Measurements from ENCODE around the gene COA1.

DNA sequence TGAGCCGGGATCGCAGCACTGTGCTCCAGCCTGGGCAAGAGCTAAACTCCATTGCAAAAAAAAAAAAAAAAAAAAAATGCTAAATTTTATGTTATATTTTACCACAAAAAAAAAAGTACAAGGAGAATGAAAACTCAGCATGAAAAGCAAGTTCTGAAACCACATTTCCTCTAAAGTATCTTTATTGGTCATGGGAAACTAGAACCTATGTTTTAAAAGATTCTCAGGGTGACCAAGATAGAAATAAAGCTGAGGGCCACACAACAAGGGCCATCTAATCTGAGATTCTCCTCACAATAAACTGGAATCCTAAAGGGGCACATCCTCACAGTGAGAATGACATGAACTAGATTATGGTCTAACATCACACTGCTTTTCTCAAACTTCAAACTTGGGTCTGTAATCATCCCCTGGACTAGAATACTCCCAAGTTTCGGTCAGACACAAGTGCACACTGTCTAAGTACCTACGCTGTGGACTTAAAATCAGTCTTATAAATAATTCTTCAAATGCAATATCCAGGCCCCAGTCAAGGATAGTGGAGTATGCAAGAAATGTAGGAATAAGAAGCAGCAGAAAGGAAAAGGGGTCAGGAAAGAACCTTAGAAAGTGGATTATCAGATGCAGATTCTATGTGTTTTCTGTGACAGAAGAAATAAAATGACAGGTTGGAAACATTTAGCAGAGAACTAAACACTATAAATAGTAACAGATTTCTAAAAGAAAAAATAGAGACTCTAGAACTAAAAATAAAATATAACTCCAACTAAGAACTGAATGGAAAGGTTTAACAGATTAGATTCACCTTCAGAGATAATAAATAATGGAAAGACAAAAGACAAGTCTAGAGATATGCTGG lies 49.9 kb downstream of the COA1 start:
- TF ChIP-seq RARB (CRISPR knock-in tag; IDR thresholded peaks at IDR 0.05) (no peak), CREB5 (CRISPR knock-in tag; IDR thresholded peaks at IDR 0.05; ENCODE audit: low read depth) (no peak), PATZ1 (CRISPR knock-in tag; IDR thresholded peaks at IDR 0.05; ENCODE audit: borderline replicate concordance) (no peak), ARNTL (CRISPR knock-in tag; IDR thresholded peaks at IDR 0.05; ENCODE audit: borderline replicate concordance, low read depth) (no peak), ISL1 (CRISPR knock-in tag; IDR thresholded peaks at IDR 0.05) (no peak), ZFP3 (CRISPR knock-in tag; IDR thresholded peaks at IDR 0.05) (no peak)

All from SK-N-SH treated with all-trans-retinoic acid at 6 μM for 48 hours (cell line).